C4-2B (cell line): ENCODE results near the gene ACVRL1.

Source experiments
- H3K27ac ChIP-seq: fragments of 450-650 bp; 2 replicates; pipeline ENCODE4 v1.5.1; 2017
- CTCF ChIP-seq: fragments of 450-650 bp; conservative IDR thresholded peaks from 2 replicates; pipeline ENCODE4 v1.5.1; 2017; ENCODE audit warnings: mild to moderate bottlenecking
- ZFX ChIP-seq: fragments of 450-650 bp; IDR thresholded peaks from 2 replicates; pipeline ENCODE4 v1.6.1; 2017

Gene ACVRL1

GRCh38 chr12:51921017-51921725, 13.9 kb downstream of the ACVRL1 start:
- TF ChIP-seq ZFX: no peak
- no peak for TF ChIP-seq CTCF
- H3K27ac ChIP-seq: no peak overlapping the region

- TF ChIP-seq CTCF (no peak), ZFX (no peak)
- H3K27ac ChIP-seq: no peak overlapping the region; the same call in 1 of the 2 replicates
These were observed 14.8 kb downstream of the ACVRL1 start for GRCh38 chr12:51922146-51922545.

GRCh38 chr12:51922762-51923505, 15.6 kb downstream of the ACVRL1 start:
- H3K27ac ChIP-seq: peak overlapping the region; percentile 8; the same call in 1 of the 2 replicates
- TF ChIP-seq ZFX (no peak), CTCF (no peak)

GRCh38 chr12:51923506-51924365, 16.4 kb downstream of the ACVRL1 start:
- no peak overlapping the region; the same call in 1 of the 2 replicates for H3K27ac ChIP-seq
- TF ChIP-seq CTCF: peak; percentile 84
- no peak for TF ChIP-seq ZFX

GRCh38 chr12:51924551-51925319, 17.4 kb downstream of the ACVRL1 start:
- H3K27ac ChIP-seq: peak overlapping the region; percentile 15; the same call in 1 of the 2 replicates
- TF ChIP-seq ZFX: no peak
- TF ChIP-seq CTCF: no peak

GRCh38 chr12:51925346-51926063, 18.2 kb downstream of the ACVRL1 start:
- H3K27ac ChIP-seq: peak overlapping the region; percentile 15; the same call in 1 of the 2 replicates
- TF ChIP-seq ZFX: no peak
- TF ChIP-seq CTCF: no peak
